HG03565 (cell line): Measurements from ENCODE around the gene DESI2.
"Not testable (repeated sequence)": the region's sequence is repeated elsewhere in the genome, so short reads cannot be mapped to it uniquely, and the experiment has no call there.

Source experiments
- ATAC-seq: cut with Tn5 transposase; IDR thresholded peaks from one replicate; pipeline ENCODE4 v1.9.1; 2021; ENCODE audit warnings: mild to moderate bottlenecking, moderate library complexity; ENCODE audit not compliant: unreplicated experiment

The DESI2 gene

DNA sequence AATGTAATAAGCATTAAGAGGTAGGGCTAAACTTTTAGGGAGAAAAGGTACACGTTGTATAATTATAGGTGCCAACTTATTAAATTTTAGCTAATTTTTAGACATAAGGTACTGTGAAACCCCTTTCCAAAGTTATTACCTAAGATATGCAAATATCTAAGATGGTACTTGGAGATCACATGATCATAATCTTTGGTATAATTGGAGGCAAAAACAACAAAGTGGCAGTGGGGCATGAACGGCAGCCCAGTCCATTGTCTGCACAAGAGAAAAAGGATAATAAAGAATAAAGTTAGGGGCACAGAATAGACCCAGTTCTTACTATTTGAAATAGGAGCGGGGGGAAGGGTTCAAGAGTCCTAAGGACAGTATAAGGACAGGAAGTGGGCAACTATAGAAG, 51.2 kb downstream of the DESI2 start:
- no peak for ATAC-seq

DNA sequence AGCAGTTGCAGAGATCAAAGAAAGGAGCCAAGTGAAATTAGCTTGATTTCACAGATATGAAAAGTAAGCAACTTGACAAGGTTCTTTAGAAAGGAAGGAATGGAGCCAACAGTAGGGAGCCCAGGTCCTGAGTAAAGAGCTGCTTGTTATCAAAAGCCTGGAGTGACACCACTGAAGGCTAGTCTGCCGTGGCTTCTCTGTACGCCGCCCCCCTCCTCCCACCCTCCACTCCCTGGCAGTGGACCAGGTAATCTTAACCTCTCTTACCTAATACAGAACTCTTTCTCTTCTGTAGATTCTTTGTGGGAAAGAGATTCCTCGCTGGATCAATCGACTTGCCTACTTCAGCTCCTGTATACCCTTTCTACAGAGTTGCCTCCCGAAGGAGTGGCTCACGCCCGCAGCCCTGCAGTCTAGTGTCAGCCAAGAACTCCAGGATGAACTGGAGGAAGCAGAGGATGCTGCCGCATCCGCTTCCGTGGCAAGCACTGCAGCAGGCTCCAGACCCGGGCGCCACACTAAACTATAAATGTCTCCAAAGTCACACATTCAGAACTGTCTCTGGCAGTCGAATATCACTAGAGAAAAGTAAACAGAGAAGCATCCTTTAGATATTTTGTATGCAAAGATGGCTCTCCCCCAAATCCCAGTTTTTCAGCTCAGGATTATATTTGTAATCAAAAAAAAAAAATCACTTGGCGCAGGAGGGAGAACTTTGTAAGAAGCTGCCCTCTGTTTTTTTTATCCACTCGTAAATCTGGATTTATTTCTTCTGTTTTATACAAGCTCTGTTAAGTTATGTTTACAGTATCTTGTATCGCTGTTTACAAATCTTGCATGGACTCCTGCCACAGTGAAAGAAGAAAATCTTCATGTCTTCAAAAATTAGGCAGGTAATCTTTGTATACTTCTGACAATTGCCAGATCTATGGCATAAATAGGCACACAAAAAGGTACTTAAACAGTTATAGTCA, 52.6 kb downstream of the DESI2 start:
- ATAC-seq: no peak

DNA sequence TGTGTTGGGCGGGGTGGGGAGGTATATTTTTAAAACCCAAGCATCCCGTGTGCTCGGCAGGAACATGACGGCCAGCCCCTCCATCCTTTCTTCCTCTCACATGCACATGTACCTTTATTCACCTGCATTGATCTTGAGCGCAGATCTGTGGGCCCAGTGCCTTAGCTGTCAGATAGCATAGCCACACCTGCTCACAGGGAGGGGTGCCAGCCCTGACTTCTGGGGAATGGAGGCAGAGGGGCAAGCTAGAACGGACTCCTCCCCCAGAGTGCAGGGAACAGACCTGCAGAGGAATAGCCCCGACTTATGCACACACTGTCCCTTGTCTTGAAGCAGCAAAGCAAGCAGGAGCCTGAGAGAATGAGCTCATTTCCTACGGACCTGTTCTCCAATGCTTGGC, 56.1 kb downstream of the DESI2 start:
- ATAC-seq: no peak

DNA sequence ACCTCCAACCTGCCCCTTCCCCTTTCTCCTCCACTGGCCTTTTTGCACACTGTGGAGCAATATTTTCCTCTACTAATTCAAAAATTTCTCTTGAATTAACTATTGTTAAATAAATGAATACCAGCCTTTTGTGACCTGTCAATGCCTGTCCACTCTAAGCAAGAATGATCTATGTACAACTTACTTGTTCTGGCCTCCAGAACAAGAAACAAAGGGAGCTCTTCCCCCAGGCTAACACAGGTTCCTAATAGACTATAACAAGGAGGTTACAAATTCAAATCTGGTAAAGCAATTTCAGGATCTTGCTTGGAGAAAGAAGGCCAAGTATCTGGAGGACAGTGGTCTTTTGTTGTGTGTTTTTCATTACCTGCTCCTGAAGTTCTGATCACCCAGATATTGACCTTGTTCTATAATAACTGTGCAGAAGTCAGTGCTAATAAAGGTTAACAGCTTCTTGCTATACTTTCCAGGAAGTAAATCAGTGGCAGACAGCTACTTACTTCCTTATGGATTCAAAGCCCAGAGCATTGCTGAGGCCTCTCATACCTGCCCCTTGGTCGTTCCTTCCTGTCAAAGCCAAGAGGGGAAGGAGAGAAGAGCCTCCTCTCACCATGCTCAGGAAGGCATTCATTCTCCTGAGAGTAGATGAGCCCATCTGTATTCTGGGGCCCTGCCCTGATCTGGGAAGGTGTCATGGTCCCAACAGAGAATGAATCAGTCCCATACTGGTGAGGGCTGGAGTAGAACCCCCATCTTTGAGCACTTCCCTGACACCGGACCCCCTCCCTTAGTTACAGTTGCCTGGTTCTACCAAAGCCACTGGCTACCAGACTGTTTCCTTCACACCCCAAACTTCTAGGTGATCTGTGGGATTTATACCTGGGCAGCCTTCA, 56.8 kb downstream of the DESI2 start:
- no peak for ATAC-seq

DNA sequence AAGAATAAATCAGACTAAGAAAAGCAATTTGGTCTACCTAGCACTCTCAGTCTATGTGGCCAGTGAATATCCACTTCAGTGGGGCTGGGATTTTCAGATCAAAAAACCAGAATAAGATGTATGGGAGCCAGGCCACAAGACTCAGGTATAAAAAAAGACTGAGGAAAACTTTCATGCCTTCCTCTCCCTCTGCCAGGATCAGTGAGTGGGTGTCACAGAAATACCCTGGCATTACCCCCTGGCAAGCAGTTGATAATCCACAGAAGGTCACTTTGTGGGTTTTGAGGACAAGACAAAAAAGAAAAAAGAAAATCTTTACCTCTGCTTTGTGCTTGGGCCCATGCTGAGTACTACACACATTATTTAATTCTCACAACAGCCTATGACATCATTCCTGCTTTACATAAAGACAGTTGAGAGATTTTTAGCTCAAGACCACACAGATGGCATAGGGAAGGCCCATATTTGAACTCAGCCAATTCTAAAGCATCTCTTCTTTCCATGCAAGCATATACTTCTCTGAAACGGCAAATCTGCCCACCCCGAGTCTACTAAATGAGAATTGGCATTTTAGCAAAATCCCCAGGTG, 57.6 kb downstream of the DESI2 start:
- ATAC-seq: no peak

DNA sequence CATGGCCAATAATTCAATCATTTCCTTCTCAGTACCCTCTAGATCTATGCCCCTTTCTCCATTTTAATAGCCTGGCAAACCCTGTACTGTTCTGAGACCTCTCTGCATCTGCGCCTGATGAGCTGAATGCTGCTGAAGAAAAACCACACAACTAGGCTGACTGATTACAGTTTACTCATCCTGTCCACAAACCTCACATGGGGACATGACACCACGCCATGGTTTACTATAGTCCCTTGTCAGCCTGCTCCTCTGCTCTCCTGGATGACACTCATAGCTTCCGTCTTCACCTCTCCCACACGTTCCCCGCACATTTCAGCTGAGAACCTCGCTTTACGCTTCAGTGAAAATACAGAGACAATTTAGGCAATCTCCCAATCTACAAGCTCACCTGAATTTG, 59.7 kb downstream of the DESI2 start:
- no peak for ATAC-seq

DNA sequence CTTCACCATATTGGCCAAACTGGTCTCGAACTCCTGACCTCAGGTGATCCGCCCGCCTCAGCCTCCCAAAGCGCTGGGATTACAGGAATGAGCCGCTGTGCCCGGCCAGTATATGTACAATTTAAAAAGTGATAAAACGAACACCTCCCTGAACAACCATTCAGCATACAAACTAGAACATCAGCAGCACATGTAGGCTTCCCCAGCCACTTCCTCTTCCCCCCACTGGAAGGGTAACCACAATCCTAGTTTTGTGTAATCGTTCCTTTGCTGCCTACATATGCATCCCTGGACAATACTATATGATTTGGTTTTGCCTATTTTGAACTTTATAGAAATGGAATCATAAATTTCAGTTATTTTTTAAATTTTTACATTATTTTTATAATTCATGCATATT, 60.4 kb downstream of the DESI2 start:
- ATAC-seq: no peak

DNA sequence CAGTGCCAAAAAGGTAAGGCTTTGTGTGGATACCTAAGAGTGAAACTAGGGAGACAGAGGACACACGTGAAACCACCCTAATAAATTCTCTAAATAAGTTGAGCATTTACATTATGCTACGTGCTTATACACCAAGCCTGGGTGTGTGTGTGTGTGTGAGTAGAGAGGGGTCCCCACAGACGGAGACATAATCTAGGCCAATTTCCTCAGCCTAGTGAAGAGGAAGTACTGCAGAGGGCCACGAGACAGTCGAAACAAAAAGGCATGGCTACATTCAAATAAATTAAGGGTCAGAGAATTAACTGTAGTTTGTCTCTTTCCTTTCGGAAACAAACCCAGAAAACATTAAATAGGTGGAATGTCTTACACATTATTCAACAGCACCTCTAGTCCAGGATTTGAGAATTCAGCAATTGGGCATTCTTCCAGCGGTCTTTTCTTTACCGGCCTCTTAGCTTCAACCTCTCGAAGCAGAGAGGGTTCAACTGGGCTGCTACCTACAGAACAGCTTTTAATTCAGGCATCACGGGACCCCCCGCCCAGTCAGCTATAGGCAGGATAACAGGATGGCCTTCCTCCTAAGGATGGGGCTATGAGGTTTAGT, 75.0 kb downstream of the DESI2 start:
- ATAC-seq: no peak

DNA sequence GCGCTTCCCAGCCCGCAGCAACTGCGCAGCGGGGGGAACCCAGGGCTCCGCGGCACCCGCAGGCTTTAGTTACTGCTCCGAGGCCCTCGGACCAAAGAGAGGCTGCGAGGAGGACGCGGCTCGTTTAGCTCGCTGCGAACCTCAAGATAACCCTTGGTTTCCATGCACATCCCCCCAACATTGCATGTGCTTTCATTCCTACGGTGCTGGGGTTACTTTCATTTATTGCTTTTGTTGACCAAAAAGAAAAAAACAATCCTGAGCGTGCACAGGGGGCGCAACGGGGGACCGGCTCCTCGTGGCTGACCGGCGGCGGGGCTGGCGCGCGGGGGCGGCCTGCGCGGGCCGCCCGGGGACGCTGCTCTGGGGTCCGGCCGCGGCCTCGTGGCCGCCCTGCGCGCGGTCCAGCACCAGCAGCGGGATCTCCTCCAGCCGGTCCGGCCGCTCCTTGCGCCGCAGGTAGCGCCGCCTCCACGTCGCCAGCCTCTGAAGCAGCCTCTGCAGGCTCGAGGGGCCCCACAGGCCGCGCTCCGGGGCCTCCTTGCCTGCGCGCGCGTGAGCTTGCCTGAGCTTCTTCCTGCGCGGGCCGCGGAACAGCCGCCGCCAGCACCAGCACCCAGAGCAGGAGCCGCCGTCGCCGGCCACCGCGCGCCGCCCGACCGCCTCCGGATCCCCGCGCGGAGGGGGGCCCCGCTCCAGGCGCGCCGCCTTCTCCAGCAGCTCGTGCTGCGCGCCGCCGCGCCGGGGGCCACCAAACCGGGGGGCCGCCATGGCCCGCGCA, 77.4 kb downstream of the DESI2 start:
- no peak for ATAC-seq

DNA sequence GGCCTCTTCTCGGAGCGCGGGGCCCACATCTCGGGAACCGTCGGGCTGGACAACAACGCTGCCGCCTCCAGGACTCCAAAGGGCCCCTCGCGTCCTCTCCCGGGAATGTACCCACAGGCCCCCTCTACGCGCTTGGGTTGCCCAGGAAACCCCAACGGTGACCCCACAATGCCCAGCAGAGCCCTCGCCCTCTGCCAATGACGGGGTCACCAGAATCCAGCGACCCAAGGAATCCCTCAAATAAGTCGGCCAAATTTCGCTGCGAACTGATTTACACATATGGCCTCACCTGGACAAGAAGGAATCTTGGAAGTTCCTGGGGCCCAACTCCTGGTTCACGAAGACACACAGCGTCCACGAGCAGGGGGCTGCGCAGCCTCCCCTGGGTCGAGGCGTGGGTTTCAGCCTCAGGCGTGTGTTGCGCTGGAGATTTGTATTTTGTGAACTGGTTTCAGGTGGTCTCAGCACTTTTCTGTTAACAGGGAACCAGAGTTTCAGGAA, 78.1 kb downstream of the DESI2 start:
- ATAC-seq: no peak

DNA sequence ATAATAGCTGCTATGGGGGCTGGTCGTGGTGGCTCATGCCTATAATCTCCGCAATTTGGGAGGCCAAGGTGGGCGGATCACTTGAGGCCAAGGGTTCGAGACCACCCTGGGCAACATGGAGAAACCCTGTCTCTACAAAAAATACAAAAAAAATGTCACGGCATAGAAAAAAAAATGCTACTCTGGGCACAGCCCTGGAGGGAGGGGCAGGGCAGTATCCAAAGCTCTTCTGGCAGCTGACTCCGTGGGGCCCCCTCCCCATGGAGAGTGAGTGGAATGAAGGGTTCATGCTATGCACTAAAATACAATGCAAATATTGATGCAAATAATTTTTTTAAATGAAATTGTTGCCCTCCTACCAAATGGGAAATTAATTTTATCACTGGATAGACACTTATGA, 78.7 kb downstream of the DESI2 start:
- no peak for ATAC-seq

DNA sequence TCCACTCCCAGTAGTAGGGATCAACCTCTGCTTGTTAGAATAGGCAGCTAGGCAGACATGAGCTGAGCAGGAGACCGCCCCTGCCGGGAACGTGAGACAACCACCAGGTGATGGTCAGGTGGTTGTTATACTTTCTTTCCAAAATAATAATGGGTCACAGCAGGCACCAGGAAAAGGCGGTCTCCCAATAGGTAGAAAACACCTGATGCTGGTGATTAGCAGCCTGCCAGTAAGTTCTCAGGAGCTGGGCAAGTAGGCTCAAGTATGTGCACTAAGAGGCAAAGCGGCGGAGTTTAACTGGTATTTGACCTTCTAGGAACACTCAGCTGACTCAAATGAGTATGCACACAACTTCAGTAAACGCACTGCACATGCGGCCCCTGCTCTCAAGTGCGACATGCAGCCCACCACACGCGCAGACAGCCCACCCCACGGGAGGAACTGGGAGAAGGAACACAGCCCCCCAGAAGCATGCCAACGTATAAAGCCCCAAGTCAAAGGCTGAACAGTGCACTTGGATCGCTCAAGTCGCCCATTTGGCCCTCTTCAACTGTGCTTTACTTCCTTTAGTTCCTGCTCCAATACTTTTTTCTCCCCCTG, 80.0 kb downstream of the DESI2 start:
- no peak for ATAC-seq

DNA sequence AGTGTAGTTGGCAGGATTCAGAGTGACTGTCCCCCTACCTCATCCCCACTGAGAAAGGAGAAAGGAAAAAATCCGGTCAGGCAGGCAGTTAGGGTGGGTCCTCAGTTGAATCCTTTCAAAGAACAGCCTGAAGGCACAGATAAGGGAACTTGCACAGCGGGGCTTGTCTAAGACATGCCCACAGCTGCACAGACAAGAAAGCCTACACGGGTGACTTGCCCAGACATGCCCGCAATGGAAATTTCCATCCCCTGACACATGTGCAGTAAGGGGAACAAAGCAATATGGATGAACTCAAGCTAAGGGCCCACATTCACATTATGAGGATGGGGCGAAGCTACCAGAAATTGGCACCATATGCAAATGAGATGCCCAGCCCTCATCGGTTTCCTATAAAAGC, 82.5 kb downstream of the DESI2 start:
- ATAC-seq: no peak

DNA sequence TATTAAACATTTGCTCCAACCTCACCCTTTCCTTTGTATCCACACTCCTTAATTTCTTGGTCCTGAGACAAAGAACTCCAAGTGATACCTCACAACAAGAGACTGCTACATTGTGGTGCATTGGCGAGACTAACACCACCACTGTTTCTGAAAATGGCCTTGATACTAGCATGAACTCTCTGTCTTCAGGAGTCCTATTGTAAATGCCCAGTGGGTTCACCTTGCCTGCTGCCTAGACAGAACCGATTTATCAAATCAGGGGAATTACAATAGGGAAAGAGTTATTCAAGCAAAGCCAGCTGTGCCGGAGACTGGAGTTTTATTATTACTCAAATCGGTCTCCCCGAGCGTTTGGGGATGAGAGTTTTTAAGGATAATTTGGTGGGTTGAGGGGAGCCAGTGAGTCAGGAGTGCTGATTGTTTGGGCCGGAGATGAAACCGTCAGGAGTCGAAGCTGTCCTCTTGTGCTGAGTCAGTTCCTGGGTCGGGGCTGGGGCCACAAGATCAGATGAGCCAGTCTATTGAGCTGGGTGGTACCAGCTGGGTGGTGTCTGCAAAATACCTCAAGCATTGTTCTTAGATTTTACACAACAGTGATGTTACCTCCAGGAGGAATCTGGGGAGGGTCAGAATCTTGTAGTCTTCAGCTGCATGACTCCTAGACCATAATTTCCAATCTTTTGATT, 83.1 kb downstream of the DESI2 start:
- ATAC-seq: no peak

DNA sequence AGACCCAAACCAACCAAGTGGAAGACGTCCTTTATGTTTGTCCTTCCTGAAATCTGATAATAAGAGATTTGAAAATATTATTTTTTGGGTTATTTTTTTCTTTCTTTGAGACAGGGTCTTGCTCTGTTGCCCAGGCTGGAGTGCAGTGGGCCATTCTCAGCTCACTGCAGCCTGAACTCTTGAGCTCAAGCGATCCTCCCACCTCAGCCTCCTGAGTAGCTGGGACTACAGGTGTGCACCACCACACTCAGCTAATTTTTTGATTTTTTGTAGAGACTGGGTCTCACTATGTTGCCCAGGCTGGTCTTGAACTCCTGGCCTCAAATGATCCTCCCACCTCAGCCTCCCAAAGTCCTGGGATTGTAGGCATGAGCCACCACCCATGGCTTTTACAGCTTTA, 86.2 kb downstream of the DESI2 start:
- ATAC-seq: not testable (repeated sequence)

DNA sequence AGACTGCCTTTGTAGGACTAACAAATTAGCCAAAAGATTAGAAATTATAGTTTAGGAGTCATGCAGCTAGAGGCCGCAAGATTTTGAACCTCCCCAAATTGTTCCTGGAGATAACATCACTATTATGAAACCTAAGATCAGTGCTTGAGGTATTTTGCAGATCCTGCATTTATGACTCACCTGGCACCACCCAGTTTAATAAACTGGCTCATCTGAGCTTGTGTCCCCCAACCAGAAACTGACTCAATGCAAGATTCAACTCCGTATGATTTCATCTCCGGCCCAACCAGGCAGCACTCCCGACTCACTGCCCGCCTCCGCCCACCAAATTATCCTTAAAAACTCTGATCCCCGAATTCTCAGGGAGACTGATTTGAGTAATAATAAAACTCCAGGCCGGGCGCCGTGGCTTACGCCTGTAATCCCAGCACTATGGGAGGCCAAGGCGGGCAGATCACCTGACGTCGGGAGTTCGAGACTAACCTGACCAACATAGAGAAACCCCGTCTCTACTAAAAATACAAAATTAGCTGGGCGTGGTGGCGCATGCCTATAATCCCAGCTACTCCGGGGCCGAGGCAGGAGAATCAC, 87.2 kb downstream of the DESI2 start:
- ATAC-seq: not testable (repeated sequence)

DNA sequence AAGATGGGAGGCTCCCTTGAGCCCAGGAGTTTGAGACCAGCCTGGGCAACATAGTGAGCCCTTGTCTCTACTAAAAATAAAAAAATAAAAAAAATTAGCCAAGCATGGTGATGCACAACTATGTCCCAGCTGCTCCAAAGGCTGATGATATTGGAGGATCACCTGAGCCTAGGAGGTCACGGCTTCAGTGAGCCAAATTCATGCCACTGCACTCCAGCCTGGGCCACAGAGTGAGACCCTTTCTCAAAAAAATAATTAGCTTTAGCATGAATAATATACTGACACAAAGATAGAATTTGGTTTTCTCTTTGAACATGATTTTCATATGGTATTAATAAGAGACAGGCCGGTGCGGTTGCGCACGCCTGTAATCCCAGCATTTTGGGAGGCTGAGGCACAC, 88.8 kb downstream of the DESI2 start:
- no peak for ATAC-seq

DNA sequence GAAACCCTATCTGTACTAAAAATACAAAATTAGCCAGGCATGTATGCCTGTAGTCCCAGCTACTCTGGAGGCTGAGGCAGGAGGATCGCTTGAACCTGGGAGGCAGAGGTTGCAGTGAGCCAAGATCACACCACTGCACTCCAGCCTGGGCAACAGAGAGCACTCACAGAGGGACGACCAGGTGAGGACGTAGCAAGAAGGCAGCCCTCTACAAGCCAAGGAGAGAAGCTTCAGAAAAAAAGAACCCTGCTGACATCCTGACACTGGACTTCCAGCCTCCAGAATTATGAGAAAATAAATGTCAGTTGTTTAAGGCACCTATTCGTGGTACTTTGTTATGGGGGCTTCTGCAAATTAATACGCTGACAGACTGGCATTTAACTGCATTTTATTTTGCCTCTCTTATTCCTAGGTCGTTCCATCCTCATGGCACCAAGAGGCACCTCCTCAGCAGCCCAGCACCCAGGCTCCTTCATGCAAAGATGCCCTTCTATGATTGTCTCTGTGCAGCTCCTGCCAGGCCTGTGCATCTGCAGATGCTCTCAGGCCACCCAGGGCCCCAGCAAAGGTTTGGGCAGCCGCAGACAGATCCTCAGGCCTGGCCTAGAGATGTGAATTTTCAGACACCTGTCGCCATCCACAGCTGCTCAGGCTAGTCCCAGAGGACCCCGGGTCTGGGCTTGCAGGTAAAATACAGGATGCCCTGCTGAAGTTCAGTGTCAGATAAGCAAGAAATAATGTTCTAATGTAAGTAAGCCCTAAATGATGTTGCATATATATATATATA, 96.5 kb downstream of the DESI2 start:
- no peak for ATAC-seq
